ENCODE results near the gene KIZ.

- TF ChIP-seq POLR2A (IDR thresholded peaks at IDR 0.05) (no peak), CTCF (IDR thresholded peaks at IDR 0.05) (no peak)
Measured at GRCh38 chr20:21139881-21140566, 14.1 kb downstream of the KIZ start.
